Liver (tissue), 9 donors: ENCODE data around the gene C1QL1. TPM values are rescaled to one million over a fixed set of nuclear protein-coding genes. Genes with fewer than 3 reads are reported as not detected.

Experiments used
- DNase-seq: peaks from one replicate; pipeline ENCODE4 v3.0.0-alpha.2; 2017; ENCODE audit warnings: low spot score
- H3K27ac ChIP-seq, 2 donors: one replicate each; pipeline ENCODE4 v1.7.0; 2013; ENCODE audit warnings: inconsistent platforms in 2 of 2, low read length in 2 of 2, control low read depth in 1 of 2, low read depth in 1 of 2, mild to moderate bottlenecking in 1 of 2
- H3K27me3 ChIP-seq, 4 donors: one replicate each; pipeline versions ENCODE4 v1.6.1 to v1.7.0; 2013; ENCODE audit warnings: low read length in 3 of 4, inconsistent platforms in 1 of 4, mild to moderate bottlenecking in 1 of 4, moderate library complexity in 1 of 4; ENCODE audit not compliant: control insufficient read depth in 4 of 4, insufficient read depth in 4 of 4
- H3K36me3 ChIP-seq, 4 donors: one replicate each; pipeline versions ENCODE4 v1.6.1 to v1.7.0; 2013; ENCODE audit warnings: low read length in 3 of 4, mild to moderate bottlenecking in 3 of 4, low read depth in 1 of 4, moderate library complexity in 1 of 4; ENCODE audit not compliant: control insufficient read depth in 4 of 4, insufficient read depth in 3 of 4
- H3K4me1 ChIP-seq, 4 donors: one replicate each; pipeline versions ENCODE4 v1.6.1 to v1.7.0; 2013; ENCODE audit warnings: low read length in 3 of 4, mild to moderate bottlenecking in 3 of 4, moderate library complexity in 1 of 4; ENCODE audit not compliant: control insufficient read depth in 4 of 4, insufficient read depth in 4 of 4
- H3K4me3 ChIP-seq, 3 donors: one replicate each; pipeline versions ENCODE4 v1.6.1 to v1.7.0; 2013; ENCODE audit warnings: low read length in 3 of 3, control low read depth in 1 of 3, low read depth in 1 of 3, mild to moderate bottlenecking in 1 of 3
- H3K9ac ChIP-seq, 2 donors: one replicate each; pipeline ENCODE4 v1.7.0; 2013; ENCODE audit warnings: low read length in 2 of 2, mild to moderate bottlenecking in 2 of 2, moderate library complexity in 2 of 2, control low read depth in 1 of 2, low read depth in 1 of 2
- H3K9me3 ChIP-seq, 4 donors: one replicate each; pipeline versions ENCODE4 v1.6.1 to v1.7.0; 2013; ENCODE audit warnings: low read length in 3 of 4; ENCODE audit not compliant: control insufficient read depth in 4 of 4
- EGR1 ChIP-seq, 2 donors: IDR thresholded peaks; 2 replicates each; pipeline ENCODE4 v1.6.1; 2016 to 2018; ENCODE audit warnings: antibody characterized with exemption in 2 of 2, low read depth in 2 of 2
- FOXA1 ChIP-seq: IDR thresholded peaks from 2 replicates; pipeline ENCODE4 v1.6.1; 2016; ENCODE audit warnings: antibody characterized with exemption
- FOXA2 ChIP-seq: IDR thresholded peaks from 2 replicates; pipeline ENCODE4 v1.6.1; 2016; ENCODE audit warnings: antibody characterized with exemption
- GABPA ChIP-seq, 2 donors: IDR thresholded peaks in 1 of 2; conservative IDR thresholded peaks in 1 of 2; 2 replicates each; pipeline ENCODE4 v1.6.1; 2016; ENCODE audit warnings: antibody characterized with exemption in 2 of 2, mild to moderate bottlenecking in 1 of 2, moderate library complexity in 1 of 2
- HNF4A ChIP-seq, 2 donors: conservative IDR thresholded peaks; 2 replicates each; pipeline ENCODE4 v1.6.1; 2016; ENCODE audit warnings: antibody characterized with exemption in 2 of 2, mild to moderate bottlenecking in 2 of 2
- JUND ChIP-seq, 2 donors: IDR thresholded peaks; 2 replicates each; pipeline ENCODE4 v1.6.1; 2016; ENCODE audit warnings: antibody characterized with exemption in 2 of 2
- NR2F2 ChIP-seq: IDR thresholded peaks from 2 replicates; pipeline ENCODE4 v1.6.1; 2016; ENCODE audit warnings: antibody characterized with exemption
- RAD21 ChIP-seq, 2 donors: IDR thresholded peaks; 2 replicates each; pipeline ENCODE4 v1.6.1; 2016; ENCODE audit warnings: antibody characterized with exemption in 2 of 2, mild to moderate bottlenecking in 2 of 2
- RXRA ChIP-seq, 2 donors: IDR thresholded peaks; 2 replicates each; pipeline ENCODE4 v1.6.1; 2017 to 2018; ENCODE audit warnings: antibody characterized with exemption in 2 of 2, mild to moderate bottlenecking in 1 of 2
- SP1 ChIP-seq: IDR thresholded peaks from 2 replicates; pipeline ENCODE4 v1.6.1; 2018; ENCODE audit warnings: antibody characterized with exemption, mild to moderate bottlenecking
- TAF1 ChIP-seq: conservative IDR thresholded peaks from 2 replicates; pipeline ENCODE4 v1.6.1; 2016; ENCODE audit warnings: antibody characterized with exemption, mild to moderate bottlenecking
- YY1 ChIP-seq: IDR thresholded peaks from 2 replicates; pipeline ENCODE4 v1.6.1; 2016; ENCODE audit warnings: antibody characterized with exemption, mild to moderate bottlenecking
- WGBS: extraction: QIAGEN DNeasy Blood & Tissue Kit; methylation state at CpG from one replicate; pipeline ENCODE4 v1.1.7; 2013; 5-methylcytosine and 5-hydroxymethylcytosine counted together
- polyA plus RNA-seq, 2 donors: library from polyadenylated mRNA; stranded (reverse) in 1 of 2; unstranded in 1 of 2; fragments of 200-250 nt in 1 of 2; fragments of >200 nt in 1 of 2; fragmentation: Nextera tagmentation in 1 of 2; extraction: Ambion mirVana in 1 of 2; gene quantifications; one replicate each; pipeline versions ENCODE4 v1.2.1 to v1.2.3, GENCODE V29; 2013 to 2015
- total RNA-seq, 2 donors: library from RNA; depleted of rRNA; stranded (reverse); fragments of >200 nt; gene quantifications; one replicate each; pipeline ENCODE4 v1.2.3, GENCODE V29; 2014
- TF ChIP-seq, protein P1 (sequence below): IDR thresholded peaks from 2 replicates; pipeline ENCODE4 v1.6.1; 2016; ENCODE audit warnings: antibody characterized with exemption
- TF ChIP-seq, protein P2 (sequence below): IDR thresholded peaks from 2 replicates; pipeline ENCODE4 v1.6.1; 2016; ENCODE audit warnings: antibody characterized with exemption
- TF ChIP-seq, protein P3 (sequence below): IDR thresholded peaks from 2 replicates; pipeline ENCODE4 v1.6.1; 2016; ENCODE audit warnings: antibody characterized with exemption
- TF ChIP-seq, protein P4 (sequence below): IDR thresholded peaks from 2 replicates; pipeline ENCODE4 v1.6.1; 2016; ENCODE audit warnings: antibody characterized with exemption, mild to moderate bottlenecking
- donor health status: healthy.
- donor health status: healthy.
- donor health status: healthy.
- donor health status: healthy.
- donor health status: healthy.

C1QL1 gene
- total and polyA plus RNA-seq, 4 donors: 0.17 to 0.57 (median 0.23) TPM; not detected in 1

DNA sequence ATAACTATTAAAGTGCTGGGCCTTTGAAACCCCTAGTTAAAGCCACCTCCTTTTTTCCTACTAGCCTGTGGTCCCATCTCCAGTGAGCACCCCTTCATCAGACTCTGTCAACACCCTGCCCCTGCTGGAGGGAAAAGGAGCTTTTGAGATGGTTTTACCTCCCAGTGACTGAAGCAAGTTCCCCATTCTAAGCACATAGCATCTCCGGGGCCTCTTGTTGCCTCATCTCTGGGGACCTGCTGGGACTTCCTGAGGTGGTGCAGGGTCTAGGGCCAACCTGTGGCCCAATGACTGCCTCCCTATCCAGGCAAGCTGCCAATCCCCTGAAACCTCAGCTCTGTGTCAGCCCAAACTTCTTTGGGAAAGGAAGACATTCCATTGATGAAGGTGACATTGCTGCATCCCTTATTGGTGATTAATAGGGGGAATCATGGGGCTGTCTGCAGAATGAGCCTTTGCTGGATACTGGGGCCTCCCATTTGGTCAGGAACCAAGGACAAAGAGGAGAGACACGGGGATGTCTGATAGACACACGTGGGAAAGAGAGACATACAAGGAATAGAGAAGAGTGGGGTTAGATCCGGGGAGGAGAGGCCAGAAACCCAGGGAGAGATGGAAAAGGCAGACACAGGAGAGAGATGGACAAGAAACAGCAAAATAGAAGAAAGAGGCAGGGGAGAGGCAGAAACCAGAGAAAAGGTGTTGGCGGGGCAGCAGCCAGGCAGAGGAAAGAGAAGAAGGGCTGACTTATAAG, 2.4 kb downstream of the C1QL1 start:
- Histone ChIP-seq H3K4me1 (peaks cover 5 to 28% (median 11%) of the 10 kb centered on the region in 4 donors), H3K36me3 (no peaks in the 10 kb centered on the region), H3K9me3 (no peaks in the 10 kb centered on the region), H3K4me3 (no peak overlapping the region), H3K9ac (no peak overlapping the region), H3K27me3 (peaks cover 0 to 21% (median 7%) of the 10 kb centered on the region in 4 donors), H3K27ac (no peak overlapping the region)
- WGBS: 69% methylated on average over 5 of the region's 5 CpGs
- TF ChIP-seq SP1: no peak
- TF ChIP-seq GABPA (IDR thresholded peaks at IDR 0.05 in 1 of 2, conservative IDR thresholded peaks at IDR 0.05 in 1 of 2): no peak
- TF ChIP-seq RXRA (IDR thresholded peaks at IDR 0.05): no peak
- TF ChIP-seq, protein P1, sequence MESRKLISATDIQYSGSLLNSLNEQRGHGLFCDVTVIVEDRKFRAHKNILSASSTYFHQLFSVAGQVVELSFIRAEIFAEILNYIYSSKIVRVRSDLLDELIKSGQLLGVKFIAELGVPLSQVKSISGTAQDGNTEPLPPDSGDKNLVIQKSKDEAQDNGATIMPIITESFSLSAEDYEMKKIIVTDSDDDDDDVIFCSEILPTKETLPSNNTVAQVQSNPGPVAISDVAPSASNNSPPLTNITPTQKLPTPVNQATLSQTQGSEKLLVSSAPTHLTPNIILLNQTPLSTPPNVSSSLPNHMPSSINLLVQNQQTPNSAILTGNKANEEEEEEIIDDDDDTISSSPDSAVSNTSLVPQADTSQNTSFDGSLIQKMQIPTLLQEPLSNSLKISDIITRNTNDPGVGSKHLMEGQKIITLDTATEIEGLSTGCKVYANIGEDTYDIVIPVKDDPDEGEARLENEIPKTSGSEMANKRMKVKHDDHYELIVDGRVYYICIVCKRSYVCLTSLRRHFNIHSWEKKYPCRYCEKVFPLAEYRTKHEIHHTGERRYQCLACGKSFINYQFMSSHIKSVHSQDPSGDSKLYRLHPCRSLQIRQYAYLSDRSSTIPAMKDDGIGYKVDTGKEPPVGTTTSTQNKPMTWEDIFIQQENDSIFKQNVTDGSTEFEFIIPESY: no peak
- TF ChIP-seq, protein P2, sequence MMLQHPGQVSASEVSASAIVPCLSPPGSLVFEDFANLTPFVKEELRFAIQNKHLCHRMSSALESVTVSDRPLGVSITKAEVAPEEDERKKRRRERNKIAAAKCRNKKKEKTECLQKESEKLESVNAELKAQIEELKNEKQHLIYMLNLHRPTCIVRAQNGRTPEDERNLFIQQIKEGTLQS: no peak
- TF ChIP-seq FOXA2: no peak
- no peak for TF ChIP-seq TAF1
- TF ChIP-seq NR2F2: no peak
- TF ChIP-seq EGR1 (IDR thresholded peaks at IDR 0.05; ENCODE audit: low read depth in 2 of 2): no peak
- no peak for TF ChIP-seq JUND (IDR thresholded peaks at IDR 0.05)
- TF ChIP-seq HNF4A (conservative IDR thresholded peaks at IDR 0.05): no peak
- TF ChIP-seq RAD21 (IDR thresholded peaks at IDR 0.05): no peak
- TF ChIP-seq, protein P3, sequence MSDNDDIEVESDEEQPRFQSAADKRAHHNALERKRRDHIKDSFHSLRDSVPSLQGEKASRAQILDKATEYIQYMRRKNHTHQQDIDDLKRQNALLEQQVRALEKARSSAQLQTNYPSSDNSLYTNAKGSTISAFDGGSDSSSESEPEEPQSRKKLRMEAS: no peak
- no peak for TF ChIP-seq FOXA1
- TF ChIP-seq, protein P4, sequence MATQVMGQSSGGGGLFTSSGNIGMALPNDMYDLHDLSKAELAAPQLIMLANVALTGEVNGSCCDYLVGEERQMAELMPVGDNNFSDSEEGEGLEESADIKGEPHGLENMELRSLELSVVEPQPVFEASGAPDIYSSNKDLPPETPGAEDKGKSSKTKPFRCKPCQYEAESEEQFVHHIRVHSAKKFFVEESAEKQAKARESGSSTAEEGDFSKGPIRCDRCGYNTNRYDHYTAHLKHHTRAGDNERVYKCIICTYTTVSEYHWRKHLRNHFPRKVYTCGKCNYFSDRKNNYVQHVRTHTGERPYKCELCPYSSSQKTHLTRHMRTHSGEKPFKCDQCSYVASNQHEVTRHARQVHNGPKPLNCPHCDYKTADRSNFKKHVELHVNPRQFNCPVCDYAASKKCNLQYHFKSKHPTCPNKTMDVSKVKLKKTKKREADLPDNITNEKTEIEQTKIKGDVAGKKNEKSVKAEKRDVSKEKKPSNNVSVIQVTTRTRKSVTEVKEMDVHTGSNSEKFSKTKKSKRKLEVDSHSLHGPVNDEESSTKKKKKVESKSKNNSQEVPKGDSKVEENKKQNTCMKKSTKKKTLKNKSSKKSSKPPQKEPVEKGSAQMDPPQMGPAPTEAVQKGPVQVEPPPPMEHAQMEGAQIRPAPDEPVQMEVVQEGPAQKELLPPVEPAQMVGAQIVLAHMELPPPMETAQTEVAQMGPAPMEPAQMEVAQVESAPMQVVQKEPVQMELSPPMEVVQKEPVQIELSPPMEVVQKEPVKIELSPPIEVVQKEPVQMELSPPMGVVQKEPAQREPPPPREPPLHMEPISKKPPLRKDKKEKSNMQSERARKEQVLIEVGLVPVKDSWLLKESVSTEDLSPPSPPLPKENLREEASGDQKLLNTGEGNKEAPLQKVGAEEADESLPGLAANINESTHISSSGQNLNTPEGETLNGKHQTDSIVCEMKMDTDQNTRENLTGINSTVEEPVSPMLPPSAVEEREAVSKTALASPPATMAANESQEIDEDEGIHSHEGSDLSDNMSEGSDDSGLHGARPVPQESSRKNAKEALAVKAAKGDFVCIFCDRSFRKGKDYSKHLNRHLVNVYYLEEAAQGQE: no peak
- no peak for DNase-seq

DNA sequence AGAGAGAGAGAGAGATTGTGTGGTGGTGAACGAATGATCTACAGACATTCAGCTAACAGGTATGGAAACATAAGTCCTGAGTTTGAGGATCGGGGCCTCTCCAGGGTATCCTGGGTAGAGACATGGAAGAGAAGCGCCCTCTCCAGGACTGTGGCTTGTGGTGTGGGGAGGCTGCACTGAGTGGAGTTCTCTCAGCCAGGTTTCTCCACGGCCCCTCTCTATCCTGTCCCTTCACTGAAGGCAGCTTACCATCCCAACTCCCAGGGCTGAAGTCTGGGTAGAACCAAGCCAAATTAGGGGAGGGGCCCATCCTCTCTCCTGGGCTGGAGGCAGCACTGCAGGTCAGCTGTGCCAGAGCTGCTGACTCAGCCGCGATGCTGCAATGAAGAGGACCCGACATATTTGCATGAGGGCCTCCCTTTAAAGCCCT, 6.2 kb downstream of the C1QL1 start:
- H3K4me1 ChIP-seq: peaks cover 0 to 5% (median 3%) of the 10 kb centered on the region in 4 donors
- no peak overlapping the region for H3K9ac ChIP-seq
- no peak overlapping the region for H3K4me3 ChIP-seq
- H3K27me3 ChIP-seq: peaks cover 0 to 15% (median 5%) of the 10 kb centered on the region in 4 donors
- TF ChIP-seq YY1 (no peak), FOXA2 (no peak)
- 77% methylated on average over 7 of the region's 7 CpGs for WGBS
- H3K9me3 ChIP-seq: no peaks in the 10 kb centered on the region
- H3K27ac ChIP-seq: no peak overlapping the region
- DNase-seq: no peak
- H3K36me3 ChIP-seq: no peaks in the 10 kb centered on the region
